Stimulated activated CD8-positive, alpha-beta memory T cell treated with anti-CD3 and anti-CD28 coated beads, Interleukin-4, amount 100 ng/mL, for 4 hours (primary cell): ENCODE measurements around the gene EPHA2.
"Not testable (repeated sequence)": the region's sequence is repeated elsewhere in the genome, so short reads cannot be mapped to it uniquely, and the experiment has no call there.

Source experiments
- DNase-seq, 2 donors: peaks; one replicate each; pipeline ENCODE4 v3.0.0-alpha.2; 2020; ENCODE audit warnings: low read depth in 2 of 2, low spot score in 1 of 2

The EPHA2 gene

GRCh38 chr1:16122350-16122881, 33.5 kb downstream of the EPHA2 start:
- no peak for DNase-seq

DNA sequence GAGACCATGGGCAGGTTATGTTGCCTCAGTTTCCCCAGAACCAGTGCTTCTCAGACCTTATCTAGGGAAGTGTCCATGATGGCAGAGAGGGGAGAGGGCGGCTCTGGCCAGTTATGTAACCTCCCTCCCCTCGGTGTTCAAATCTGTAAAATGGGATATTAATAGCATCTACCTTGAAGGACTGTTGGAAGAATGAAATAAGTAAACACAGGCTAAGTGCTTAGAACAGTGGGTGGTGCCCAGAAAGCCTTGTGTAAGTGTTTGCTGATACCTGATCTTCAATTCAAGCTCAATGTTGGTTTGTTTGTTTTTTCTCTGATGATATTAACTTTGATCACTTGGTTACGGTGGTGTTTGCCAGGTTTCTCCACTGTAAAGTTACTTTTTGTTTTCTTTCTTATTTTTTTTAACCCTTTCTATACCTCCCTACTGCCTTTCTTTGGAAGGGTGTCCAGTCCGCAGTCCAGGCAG, 34.9 kb downstream of the EPHA2 start:
- DNase-seq, result no peak

DNA sequence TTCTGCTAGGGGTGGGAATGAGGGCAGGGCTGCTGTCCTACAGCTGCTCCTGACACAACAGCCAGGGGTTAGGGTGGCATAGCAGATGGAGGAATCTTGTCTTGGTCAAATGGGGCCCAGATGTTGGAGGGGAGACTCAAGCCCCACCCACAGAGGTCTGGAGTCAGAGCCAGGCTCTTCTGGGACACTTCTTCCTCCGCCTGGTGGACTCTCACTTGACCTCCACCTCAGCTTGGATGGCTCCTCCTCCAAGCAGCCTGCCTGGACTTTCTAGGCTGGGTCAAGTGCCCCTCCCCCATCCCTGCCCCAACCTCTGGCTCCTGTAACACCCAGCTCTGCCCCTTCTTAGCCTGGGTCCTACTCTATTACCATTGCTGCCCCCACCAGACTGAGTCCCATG, 35.5 kb downstream of the EPHA2 start:
- no peak for DNase-seq

- DNase-seq, result no peak
Observed at GRCh38 chr1:16119926-16120325, 35.9 kb downstream of the EPHA2 start.

GRCh38 chr1:16119504-16119903, 36.4 kb downstream of the EPHA2 start:
- DNase-seq, result no peak

GRCh38 chr1:16118706-16119105, 37.2 kb downstream of the EPHA2 start:
- DNase-seq, result no peak

DNA sequence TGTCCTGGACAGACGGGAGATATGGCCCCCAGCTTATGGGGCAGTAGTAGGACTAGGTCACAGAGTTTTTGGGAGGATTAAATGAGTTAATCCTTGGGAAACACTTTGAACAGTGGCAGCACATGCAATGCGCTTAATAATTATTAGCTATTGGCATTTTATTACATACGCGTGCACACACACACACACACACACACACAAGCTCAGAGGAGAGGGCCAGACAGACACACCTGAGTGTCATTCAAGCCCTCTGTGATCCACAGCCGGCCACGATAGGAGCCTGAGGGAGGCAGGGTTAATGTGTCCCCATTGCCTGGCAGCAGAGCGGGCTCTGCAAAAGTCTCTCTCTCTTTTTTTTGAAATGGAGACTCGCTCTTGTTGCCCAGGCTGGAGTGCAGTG, 37.9 kb downstream of the EPHA2 start:
- no peak for DNase-seq

GRCh38 chr1:16117369-16117768, 38.5 kb downstream of the EPHA2 start:
- DNase-seq, result no peak

GRCh38 chr1:16116625-16117024, 39.2 kb downstream of the EPHA2 start:
- no peak for DNase-seq

GRCh38 chr1:16116002-16116401, 39.9 kb downstream of the EPHA2 start:
- DNase-seq, result no peak

DNA sequence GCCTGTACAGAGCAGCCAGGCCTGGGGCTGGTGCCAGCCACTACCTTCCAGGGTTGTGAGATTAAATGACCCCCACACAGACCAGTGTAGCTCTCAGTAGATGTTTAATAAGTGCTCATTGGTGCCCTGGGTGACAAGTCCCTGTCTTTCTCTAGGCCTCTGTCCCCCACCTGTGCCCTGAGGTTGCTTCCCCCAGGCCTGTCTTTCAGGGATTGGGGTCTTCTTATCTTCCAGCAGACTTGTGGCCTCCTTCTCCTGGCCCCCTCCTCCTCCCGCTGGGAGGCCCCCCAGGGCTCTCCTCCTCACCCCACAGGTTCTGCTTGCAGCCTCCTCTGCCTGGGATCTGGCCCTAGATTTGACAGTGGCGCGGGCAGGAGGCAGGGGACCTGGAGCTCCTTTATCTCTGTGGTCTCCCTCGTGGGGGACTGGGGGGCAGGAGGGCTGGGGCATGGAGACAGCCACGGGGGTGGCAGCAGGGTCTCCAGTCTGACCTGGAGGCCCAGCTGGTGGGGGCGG, 40.3 kb downstream of the EPHA2 start:
- no peak for DNase-seq

- no peak for DNase-seq
Observed at GRCh38 chr1:16114527-16115467, 41.1 kb downstream of the EPHA2 start.

DNA sequence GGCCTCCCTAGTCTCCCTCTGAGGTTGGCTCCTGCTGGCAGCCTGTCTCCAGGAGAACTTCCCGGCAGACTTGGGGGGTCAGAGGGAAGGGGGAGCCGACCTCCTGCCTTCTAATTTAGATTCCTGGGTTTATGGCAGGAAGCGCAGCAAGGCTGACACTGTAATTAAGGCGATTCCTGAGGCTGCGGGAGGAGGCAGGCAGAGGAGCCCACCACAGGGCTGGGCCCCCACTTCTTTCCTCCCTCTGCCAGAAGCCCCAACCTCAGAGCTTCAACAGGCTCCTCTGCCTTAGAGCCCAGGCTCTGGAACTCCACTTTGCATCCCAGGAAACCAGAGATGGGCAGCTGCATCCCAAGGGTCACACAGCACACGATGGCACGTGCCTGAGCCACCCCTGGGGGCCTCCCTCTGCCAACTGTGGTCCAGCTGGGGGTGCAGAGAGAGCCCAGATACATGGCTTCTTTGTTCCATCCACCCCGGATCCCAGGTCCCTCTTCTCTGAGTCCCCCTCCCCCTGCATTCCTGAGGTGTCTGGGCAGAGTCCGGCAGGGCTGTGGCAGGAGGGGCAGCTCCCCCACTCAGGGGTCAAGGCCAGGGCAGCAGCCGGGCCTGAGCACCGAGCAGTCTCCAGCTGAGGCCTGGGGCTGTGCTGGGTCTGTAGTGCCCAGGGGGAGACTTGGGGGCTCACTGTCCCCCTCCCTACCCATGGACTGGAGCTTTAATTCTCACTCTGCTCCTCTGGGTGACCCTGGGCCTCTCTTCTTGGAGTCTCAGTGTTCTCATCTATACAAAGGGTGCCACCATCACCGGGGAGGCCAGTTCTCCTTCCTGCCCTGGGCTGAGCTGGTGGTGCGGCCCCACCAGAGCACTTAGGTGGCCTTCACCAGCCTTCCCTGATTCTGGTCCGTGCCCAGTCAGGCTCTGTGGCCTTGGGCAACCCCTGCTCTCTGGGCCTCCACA, 43.0 kb downstream of the EPHA2 start:
- DNase-seq, result no peak

- no peak for DNase-seq
Observed at GRCh38 chr1:16111771-16112595, 43.9 kb downstream of the EPHA2 start.

DNA sequence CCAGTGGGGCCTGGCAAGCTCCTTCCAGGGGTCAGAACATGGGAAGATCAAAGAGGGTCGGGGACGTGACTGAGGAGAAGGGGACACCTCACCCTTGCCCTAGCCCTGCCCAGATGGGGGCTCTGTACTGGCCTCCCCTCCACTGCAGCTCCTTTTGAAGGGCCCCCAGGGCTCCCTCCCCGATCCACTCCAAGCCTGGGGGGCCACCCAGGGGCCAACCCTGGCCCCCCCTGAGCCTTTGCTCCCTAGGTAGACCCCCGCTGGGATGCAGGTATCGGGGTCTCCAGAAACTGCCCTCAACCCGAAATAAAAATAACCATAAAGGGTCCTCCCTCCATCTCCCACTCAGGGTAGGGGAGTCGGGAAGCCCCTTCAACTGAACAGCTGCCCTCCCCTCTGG, 45.0 kb downstream of the EPHA2 start:
- no peak for DNase-seq

GRCh38 chr1:16110456-16110855, 45.4 kb downstream of the EPHA2 start:
- no peak for DNase-seq

GRCh38 chr1:16109571-16109970, 46.3 kb downstream of the EPHA2 start:
- no peak for DNase-seq

- not testable (repeated sequence) for DNase-seq
Observed at GRCh38 chr1:16107039-16107438, 48.8 kb downstream of the EPHA2 start.

- DNase-seq, result no peak
Observed at GRCh38 chr1:16101623-16102022, 54.2 kb downstream of the EPHA2 start.

- DNase-seq, result no peak
Observed at GRCh38 chr1:16099412-16099811, 56.5 kb downstream of the EPHA2 start.
